Measurements from ENCODE around the gene NDST4.

DNA sequence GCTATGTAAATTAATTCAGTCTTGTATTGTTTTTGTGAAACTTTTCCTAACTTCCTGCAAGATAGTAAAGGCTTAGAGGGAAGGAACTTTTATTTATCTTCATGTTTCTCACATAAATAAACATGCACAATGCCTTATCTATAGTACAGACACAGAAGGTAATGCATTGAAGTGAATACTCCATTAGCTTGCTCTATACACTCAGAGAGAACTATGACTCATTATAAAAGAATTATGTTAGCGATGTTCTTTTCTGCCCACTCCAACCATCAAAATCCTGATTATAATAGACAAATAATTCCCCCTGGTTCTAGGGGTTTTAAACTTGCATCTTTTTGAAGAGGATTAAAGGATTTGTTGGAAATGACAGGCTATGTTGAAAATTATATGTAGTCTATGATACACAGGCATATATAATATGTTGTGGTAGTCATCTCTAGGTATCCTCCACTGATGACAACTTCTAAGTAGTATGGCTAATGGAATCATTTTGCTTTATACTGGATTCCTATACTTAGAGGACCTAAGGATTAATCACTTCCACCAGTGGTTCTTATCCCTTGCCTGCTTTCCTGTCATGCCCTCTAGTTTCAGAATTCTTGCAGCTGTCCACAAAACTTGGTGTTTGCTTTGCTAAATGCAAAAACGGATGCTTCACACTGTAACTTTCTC, 115.7 kb downstream of the NDST4 start:
- TF ChIP-seq, protein P1, sequence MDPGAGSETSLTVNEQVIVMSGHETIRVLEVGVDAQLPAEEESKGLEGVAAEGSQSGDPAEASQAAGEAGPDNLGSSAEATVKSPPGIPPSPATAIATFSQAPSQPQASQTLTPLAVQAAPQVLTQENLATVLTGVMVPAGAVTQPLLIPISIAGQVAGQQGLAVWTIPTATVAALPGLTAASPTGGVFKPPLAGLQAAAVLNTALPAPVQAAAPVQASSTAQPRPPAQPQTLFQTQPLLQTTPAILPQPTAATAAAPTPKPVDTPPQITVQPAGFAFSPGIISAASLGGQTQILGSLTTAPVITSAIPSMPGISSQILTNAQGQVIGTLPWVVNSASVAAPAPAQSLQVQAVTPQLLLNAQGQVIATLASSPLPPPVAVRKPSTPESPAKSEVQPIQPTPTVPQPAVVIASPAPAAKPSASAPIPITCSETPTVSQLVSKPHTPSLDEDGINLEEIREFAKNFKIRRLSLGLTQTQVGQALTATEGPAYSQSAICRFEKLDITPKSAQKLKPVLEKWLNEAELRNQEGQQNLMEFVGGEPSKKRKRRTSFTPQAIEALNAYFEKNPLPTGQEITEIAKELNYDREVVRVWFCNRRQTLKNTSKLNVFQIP (CRISPR knock-in tag; IDR thresholded peaks at IDR 0.05; ENCODE audit: borderline replicate concordance, low read depth), result no peak
- TF ChIP-seq PPARA (CRISPR knock-in tag; IDR thresholded peaks at IDR 0.05; ENCODE audit: borderline replicate concordance) (no peak), ZFP3 (CRISPR knock-in tag; IDR thresholded peaks at IDR 0.05) (no peak), ZNF565 (CRISPR knock-in tag; conservative IDR thresholded peaks at IDR 0.05; ENCODE audit: low read depth) (no peak), TOX (CRISPR knock-in tag; IDR thresholded peaks at IDR 0.05; ENCODE audit: borderline replicate concordance) (no peak), BACH2 (CRISPR knock-in tag; IDR thresholded peaks at IDR 0.05; ENCODE audit: borderline replicate concordance) (no peak), SNAI2 (CRISPR knock-in tag; IDR thresholded peaks at IDR 0.05) (no peak), ZFP30 (CRISPR knock-in tag; IDR thresholded peaks at IDR 0.05) (no peak), ESRRG (CRISPR knock-in tag; IDR thresholded peaks at IDR 0.05) (no peak)
- TF ChIP-seq, protein P2, sequence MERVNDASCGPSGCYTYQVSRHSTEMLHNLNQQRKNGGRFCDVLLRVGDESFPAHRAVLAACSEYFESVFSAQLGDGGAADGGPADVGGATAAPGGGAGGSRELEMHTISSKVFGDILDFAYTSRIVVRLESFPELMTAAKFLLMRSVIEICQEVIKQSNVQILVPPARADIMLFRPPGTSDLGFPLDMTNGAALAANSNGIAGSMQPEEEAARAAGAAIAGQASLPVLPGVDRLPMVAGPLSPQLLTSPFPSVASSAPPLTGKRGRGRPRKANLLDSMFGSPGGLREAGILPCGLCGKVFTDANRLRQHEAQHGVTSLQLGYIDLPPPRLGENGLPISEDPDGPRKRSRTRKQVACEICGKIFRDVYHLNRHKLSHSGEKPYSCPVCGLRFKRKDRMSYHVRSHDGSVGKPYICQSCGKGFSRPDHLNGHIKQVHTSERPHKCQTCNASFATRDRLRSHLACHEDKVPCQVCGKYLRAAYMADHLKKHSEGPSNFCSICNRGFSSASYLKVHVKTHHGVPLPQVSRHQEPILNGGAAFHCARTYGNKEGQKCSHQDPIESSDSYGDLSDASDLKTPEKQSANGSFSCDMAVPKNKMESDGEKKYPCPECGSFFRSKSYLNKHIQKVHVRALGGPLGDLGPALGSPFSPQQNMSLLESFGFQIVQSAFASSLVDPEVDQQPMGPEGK (CRISPR knock-in tag; IDR thresholded peaks at IDR 0.05; ENCODE audit: borderline replicate concordance), result no peak
- TF ChIP-seq, protein P3, sequence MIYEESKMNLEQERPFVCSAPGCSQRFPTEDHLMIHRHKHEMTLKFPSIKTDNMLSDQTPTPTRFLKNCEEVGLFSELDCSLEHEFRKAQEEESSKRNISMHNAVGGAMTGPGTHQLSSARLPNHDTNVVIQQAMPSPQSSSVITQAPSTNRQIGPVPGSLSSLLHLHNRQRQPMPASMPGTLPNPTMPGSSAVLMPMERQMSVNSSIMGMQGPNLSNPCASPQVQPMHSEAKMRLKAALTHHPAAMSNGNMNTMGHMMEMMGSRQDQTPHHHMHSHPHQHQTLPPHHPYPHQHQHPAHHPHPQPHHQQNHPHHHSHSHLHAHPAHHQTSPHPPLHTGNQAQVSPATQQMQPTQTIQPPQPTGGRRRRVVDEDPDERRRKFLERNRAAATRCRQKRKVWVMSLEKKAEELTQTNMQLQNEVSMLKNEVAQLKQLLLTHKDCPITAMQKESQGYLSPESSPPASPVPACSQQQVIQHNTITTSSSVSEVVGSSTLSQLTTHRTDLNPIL (CRISPR knock-in tag; IDR thresholded peaks at IDR 0.05; ENCODE audit: low read depth), result no peak
- TF ChIP-seq, protein P4, sequence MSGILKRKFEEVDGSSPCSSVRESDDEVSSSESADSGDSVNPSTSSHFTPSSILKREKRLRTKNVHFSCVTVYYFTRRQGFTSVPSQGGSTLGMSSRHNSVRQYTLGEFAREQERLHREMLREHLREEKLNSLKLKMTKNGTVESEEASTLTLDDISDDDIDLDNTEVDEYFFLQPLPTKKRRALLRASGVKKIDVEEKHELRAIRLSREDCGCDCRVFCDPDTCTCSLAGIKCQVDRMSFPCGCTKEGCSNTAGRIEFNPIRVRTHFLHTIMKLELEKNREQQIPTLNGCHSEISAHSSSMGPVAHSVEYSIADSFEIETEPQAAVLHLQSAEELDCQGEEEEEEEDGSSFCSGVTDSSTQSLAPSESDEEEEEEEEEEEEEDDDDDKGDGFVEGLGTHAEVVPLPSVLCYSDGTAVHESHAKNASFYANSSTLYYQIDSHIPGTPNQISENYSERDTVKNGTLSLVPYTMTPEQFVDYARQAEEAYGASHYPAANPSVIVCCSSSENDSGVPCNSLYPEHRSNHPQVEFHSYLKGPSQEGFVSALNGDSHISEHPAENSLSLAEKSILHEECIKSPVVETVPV (CRISPR knock-in tag; IDR thresholded peaks at IDR 0.05), result no peak

Data from SK-N-SH treated with all-trans-retinoic acid at 6 μM for 48 hours (cell line).